GM04504 (cell line): ENCODE data around the gene ZBTB43.

ENCODE experiments used
- DNase-seq: peaks from one replicate; pipeline ENCODE4 v3.0.0-alpha.2; 2012; ENCODE audit warnings: low read depth

The ZBTB43 gene

GRCh38 chr9:126829035-126829434 lies 24.2 kb downstream of the ZBTB43 start:
- DNase-seq = no peak

GRCh38 chr9:126830827-126831226 lies 26.0 kb downstream of the ZBTB43 start:
- no peak for DNase-seq

GRCh38 chr9:126832440-126832839 lies 27.6 kb downstream of the ZBTB43 start:
- no peak for DNase-seq

- DNase-seq = no peak
These were observed 28.2 kb downstream of the ZBTB43 start for GRCh38 chr9:126833020-126833419.

GRCh38 chr9:126833710-126834345 lies 29.0 kb downstream of the ZBTB43 start:
- DNase-seq = no peak

GRCh38 chr9:126834672-126835071 lies 29.8 kb downstream of the ZBTB43 start:
- DNase-seq = no peak

- peak; percentile 18 for DNase-seq
These were observed 31.4 kb downstream of the ZBTB43 start for GRCh38 chr9:126836216-126836615.

- no peak for DNase-seq
These were observed 33.4 kb downstream of the ZBTB43 start for GRCh38 chr9:126838055-126838811.

- no peak for DNase-seq
These were observed 34.1 kb downstream of the ZBTB43 start for GRCh38 chr9:126838895-126839294.

GRCh38 chr9:126839301-126839700 lies 34.5 kb downstream of the ZBTB43 start:
- DNase-seq = no peak

- no peak for DNase-seq
These were observed 37.5 kb downstream of the ZBTB43 start for GRCh38 chr9:126842220-126842842.

GRCh38 chr9:126842977-126843799 lies 38.3 kb downstream of the ZBTB43 start:
- no peak for DNase-seq

- peak; percentile 51 for DNase-seq
These were observed 39.2 kb downstream of the ZBTB43 start for GRCh38 chr9:126844085-126844484.

GRCh38 chr9:126847051-126847450 lies 42.2 kb downstream of the ZBTB43 start:
- DNase-seq = no peak

- no peak for DNase-seq
These were observed 44.9 kb downstream of the ZBTB43 start for GRCh38 chr9:126849591-126850225.

GRCh38 chr9:126851286-126851880 lies 46.5 kb downstream of the ZBTB43 start:
- no peak for DNase-seq

- no peak for DNase-seq
These were observed 47.3 kb downstream of the ZBTB43 start for GRCh38 chr9:126852086-126852688.

GRCh38 chr9:126853667-126854066 lies 48.8 kb downstream of the ZBTB43 start:
- no peak for DNase-seq

- no peak for DNase-seq
These were observed 49.9 kb downstream of the ZBTB43 start for GRCh38 chr9:126854734-126855133.

- no peak for DNase-seq
These were observed 51.6 kb downstream of the ZBTB43 start for GRCh38 chr9:126856326-126856877.
